GM23338 (cell line): ENCODE measurements around the gene RPS26.

Experiments used
- CTCF ChIP-seq, 2 experiments: fragments of 200-600 bp in 1 of 2; sonication (generic) in 1 of 2; conservative IDR thresholded peaks; 2 replicates each; pipeline versions ENCODE4 v1.5.1 to v1.6.1; 2016 to 2017; ENCODE audit warnings: antibody characterized with exemption in 2 of 2, low read depth in 2 of 2, mild to moderate bottlenecking in 2 of 2, moderate library complexity in 1 of 2
- EZH2 ChIP-seq: fragments of 200-600 bp; sonication (generic); IDR thresholded peaks from one replicate; pipeline ENCODE4 v1.8.0; 2017; ENCODE audit warnings: antibody characterized with exemption, mild to moderate bottlenecking, low read depth; ENCODE audit not compliant: unreplicated experiment
- EZH2phosphoT487 ChIP-seq: fragments of 200-600 bp; sonication (generic); IDR thresholded peaks from one replicate; pipeline ENCODE4 v1.8.1; 2018; ENCODE audit warnings: antibody characterized with exemption; ENCODE audit not compliant: unreplicated experiment
- JUNB ChIP-seq: IDR thresholded peaks from one replicate; pipeline ENCODE4 v1.6.1; 2016; ENCODE audit warnings: antibody characterized with exemption; ENCODE audit not compliant: unreplicated experiment
- POLR2AphosphoS5 ChIP-seq: IDR thresholded peaks from 2 replicates; pipeline ENCODE4 v1.6.1; 2016; ENCODE audit warnings: antibody characterized with exemption, low read depth
- REST ChIP-seq: IDR thresholded peaks from one replicate; pipeline ENCODE4 v1.6.1; 2018; ENCODE audit warnings: antibody characterized with exemption; ENCODE audit not compliant: unreplicated experiment

GRCh38 chr12:56082967-56083366 lies 41.2 kb downstream of the RPS26 start:
- TF ChIP-seq CTCF (conservative IDR thresholded peaks at IDR 0.05; ENCODE audit: low read depth in 2 of 2) (no peak), POLR2AphosphoS5 (no peak), EZH2phosphoT487 (no peak), REST (no peak), JUNB (no peak), EZH2 (no peak)
